Fibroblast of villous mesenchyme (primary cell): Measurements from ENCODE around the gene FBXO46. TPM values are rescaled to one million over a fixed set of nuclear protein-coding genes. Genes with fewer than 3 reads are reported as not detected.
A peak's percentile ranks its signal among the peaks of the same experiment; 100 is the strongest.
"Not testable (repeated sequence)": the region's sequence is repeated elsewhere in the genome, so short reads cannot be mapped to it uniquely, and the experiment has no call there.

ENCODE experiments used
- DNase-seq: peaks from one replicate; pipeline ENCODE4 v3.0.0-alpha.2; 2010; ENCODE audit warnings: low read depth
- H3K4me3 ChIP-seq: 2 replicates; pipeline ENCODE4 v1.5.1; 2011; ENCODE audit warnings: low read depth, mild to moderate bottlenecking, low read length
- CTCF ChIP-seq: IDR thresholded peaks from 2 replicates; pipeline ENCODE4 v1.5.1; 2012; ENCODE audit warnings: low read depth, mild to moderate bottlenecking, low read length; ENCODE audit not compliant: insufficient read depth
- total RNA-seq: library from RNA; depleted of rRNA; stranded (reverse); fragments of >200 nt; gene quantifications from 2 replicates; pipeline ENCODE4 v1.2.3, GENCODE V29; 2012

The FBXO46 gene
- total RNA-seq, 1 donor = 12.5 TPM

- DNase-seq = no peak
- no peak for TF ChIP-seq CTCF
- no peak overlapping the region for H3K4me3 ChIP-seq
Observed at GRCh38 chr19:45761714-45762113, 31.0 kb upstream of the FBXO46 start.

- no peak for TF ChIP-seq CTCF
- no peak overlapping the region for H3K4me3 ChIP-seq
- DNase-seq = no peak
Observed at GRCh38 chr19:45758921-45759320, 28.2 kb upstream of the FBXO46 start.

GRCh38 chr19:45757695-45758094 lies 27.0 kb upstream of the FBXO46 start:
- TF ChIP-seq CTCF = no peak
- H3K4me3 ChIP-seq = no peak overlapping the region
- no peak for DNase-seq

- DNase-seq = no peak
- TF ChIP-seq CTCF = no peak
- H3K4me3 ChIP-seq = no peak overlapping the region
Observed at GRCh38 chr19:45754323-45754722, 23.6 kb upstream of the FBXO46 start.

- TF ChIP-seq CTCF = peak; percentile 19
- no peak for DNase-seq
- H3K4me3 ChIP-seq = no peak overlapping the region
Observed at GRCh38 chr19:45753548-45753947, 22.9 kb upstream of the FBXO46 start.

GRCh38 chr19:45752639-45753038 lies 21.9 kb upstream of the FBXO46 start:
- no peak overlapping the region for H3K4me3 ChIP-seq
- TF ChIP-seq CTCF = no peak
- DNase-seq = no peak

- DNase-seq, H3K4me3 ChIP-seq: not testable (repeated sequence)
Observed at GRCh38 chr19:45751483-45751882, 20.8 kb upstream of the FBXO46 start.

GRCh38 chr19:45747513-45747912 lies 16.8 kb upstream of the FBXO46 start:
- H3K4me3 ChIP-seq = no peak overlapping the region
- no peak for TF ChIP-seq CTCF
- no peak for DNase-seq
